KG1 (cell line): Measurements from ENCODE around the gene ANKRD36.
"Not testable (repeated sequence)": the region's sequence is repeated elsewhere in the genome, so short reads cannot be mapped to it uniquely, and the experiment has no call there.

Source experiments
- DNase-seq: peaks from one replicate; lab custom pipeline; 2025; lab: John Stamatoyannopoulos, UW

The ANKRD36 gene

GRCh38 chr2:97113882-97114255, 916 bp downstream of the ANKRD36 start:
- DNase-seq, result not testable (repeated sequence)

GRCh38 chr2:97129090-97129489, 16.1 kb downstream of the ANKRD36 start:
- not testable (repeated sequence) for DNase-seq

- DNase-seq, result not testable (repeated sequence)
Measured at GRCh38 chr2:97144016-97144415, 31.1 kb downstream of the ANKRD36 start.

- not testable (repeated sequence) for DNase-seq
Measured at GRCh38 chr2:97166548-97166947, 53.6 kb downstream of the ANKRD36 start.

- not testable (repeated sequence) for DNase-seq
Measured at GRCh38 chr2:97167938-97168337, 55.0 kb downstream of the ANKRD36 start.

- DNase-seq, result not testable (repeated sequence)
Measured at GRCh38 chr2:97168583-97168982, 55.6 kb downstream of the ANKRD36 start.

GRCh38 chr2:97180391-97180790, 67.4 kb downstream of the ANKRD36 start:
- DNase-seq, result not testable (repeated sequence)

GRCh38 chr2:97195349-97195748, 82.4 kb downstream of the ANKRD36 start:
- DNase-seq, result not testable (repeated sequence)

GRCh38 chr2:97197251-97197650, 84.3 kb downstream of the ANKRD36 start:
- DNase-seq, result not testable (repeated sequence)

- DNase-seq, result not testable (repeated sequence)
Measured at GRCh38 chr2:97200887-97201286, 87.9 kb downstream of the ANKRD36 start.

GRCh38 chr2:97202643-97203250, 89.8 kb downstream of the ANKRD36 start:
- not testable (repeated sequence) for DNase-seq

- no peak for DNase-seq
Measured at GRCh38 chr2:97210325-97210724, 97.4 kb downstream of the ANKRD36 start.

GRCh38 chr2:97215025-97215424, 102.1 kb downstream of the ANKRD36 start:
- DNase-seq, result not testable (repeated sequence)

GRCh38 chr2:97230848-97231585, 118.1 kb downstream of the ANKRD36 start:
- not testable (repeated sequence) for DNase-seq

GRCh38 chr2:97232981-97233380, 120.0 kb downstream of the ANKRD36 start:
- not testable (repeated sequence) for DNase-seq

- DNase-seq, result not testable (repeated sequence)
Measured at GRCh38 chr2:97233660-97234295, 120.8 kb downstream of the ANKRD36 start.

- not testable (repeated sequence) for DNase-seq
Measured at GRCh38 chr2:97261192-97261591, 148.2 kb downstream of the ANKRD36 start.

- DNase-seq, result not testable (repeated sequence)
Measured at GRCh38 chr2:97266449-97266848, 153.5 kb downstream of the ANKRD36 start.

GRCh38 chr2:97267411-97268074, 154.6 kb downstream of the ANKRD36 start:
- DNase-seq, result no peak

GRCh38 chr2:97268075-97268591, 155.2 kb downstream of the ANKRD36 start:
- DNase-seq, result not testable (repeated sequence)

- not testable (repeated sequence) for DNase-seq
Measured at GRCh38 chr2:97276232-97276798, 163.4 kb downstream of the ANKRD36 start.

- not testable (repeated sequence) for DNase-seq
Measured at GRCh38 chr2:97285187-97285586, 172.2 kb downstream of the ANKRD36 start.
